AG09309 (cell line): ENCODE results near the gene NADK2.

Source experiments
- DNase-seq: peaks from one replicate; pipeline ENCODE4 v3.0.0-alpha.2; 2010; ENCODE audit warnings: low read depth
- H3K4me3 ChIP-seq: 2 replicates; pipeline ENCODE4 v1.5.1; 2011; ENCODE audit warnings: mild to moderate bottlenecking, low read depth, low read length, moderate library complexity; ENCODE audit not compliant: control insufficient read depth
- CTCF ChIP-seq: IDR thresholded peaks from 2 replicates; pipeline ENCODE4 v1.5.1; 2011; ENCODE audit warnings: mild to moderate bottlenecking, low read depth, low read length, inconsistent platforms; ENCODE audit not compliant: insufficient read depth, control insufficient read depth; ENCODE audit errors: missing control alignments

Gene NADK2

GRCh38 chr5:36267905-36268304 is 26.2 kb upstream of the NADK2 start:
- TF ChIP-seq CTCF, result no peak
- no peak overlapping the region for H3K4me3 ChIP-seq
- DNase-seq, result no peak

- no peak for DNase-seq
- H3K4me3 ChIP-seq, result no peak overlapping the region
- no peak for TF ChIP-seq CTCF
Measured at GRCh38 chr5:36264202-36264760, 22.6 kb upstream of the NADK2 start.

GRCh38 chr5:36261186-36261585 is 19.5 kb upstream of the NADK2 start:
- TF ChIP-seq CTCF, result no peak
- no peak for DNase-seq

GRCh38 chr5:36253575-36253974 is 11.8 kb upstream of the NADK2 start:
- no peak for DNase-seq
- no peak overlapping the region for H3K4me3 ChIP-seq
- no peak for TF ChIP-seq CTCF

More at GRCh38 chr5:36261186-36261585, 19.5 kb upstream of the NADK2 start:
- no peak overlapping the region for H3K4me3 ChIP-seq

GRCh38 chr5:36252722-36253365 is 11.1 kb upstream of the NADK2 start:
- H3K4me3 ChIP-seq, result no peak overlapping the region
- DNase-seq, result no peak
- no peak for TF ChIP-seq CTCF

- DNase-seq, result no peak
- no peak for TF ChIP-seq CTCF
- no peak overlapping the region for H3K4me3 ChIP-seq
Measured at GRCh38 chr5:36251218-36251617, 9.5 kb upstream of the NADK2 start.
